HG02884 (cell line): ENCODE data around the gene RABGAP1L.

ENCODE experiments used
- ATAC-seq: cut with Tn5 transposase; IDR thresholded peaks from one replicate; pipeline ENCODE4 v1.9.1; 2021; ENCODE audit warnings: mild to moderate bottlenecking, moderate library complexity; ENCODE audit not compliant: unreplicated experiment

Gene RABGAP1L

GRCh38 chr1:174911606-174912005 lies 752.3 kb downstream of the RABGAP1L start:
- no peak for ATAC-seq

GRCh38 chr1:174912264-174912663 lies 752.9 kb downstream of the RABGAP1L start:
- ATAC-seq, result peak; percentile 44

- no peak for ATAC-seq
These were observed 754.0 kb downstream of the RABGAP1L start for GRCh38 chr1:174913225-174913903.

- no peak for ATAC-seq
These were observed 755.7 kb downstream of the RABGAP1L start for GRCh38 chr1:174914991-174915390.

GRCh38 chr1:174916846-174917245 lies 757.5 kb downstream of the RABGAP1L start:
- no peak for ATAC-seq

- no peak for ATAC-seq
These were observed 760.8 kb downstream of the RABGAP1L start for GRCh38 chr1:174920093-174920492.

GRCh38 chr1:174922121-174922520 lies 762.8 kb downstream of the RABGAP1L start:
- no peak for ATAC-seq

- ATAC-seq, result no peak
These were observed 764.5 kb downstream of the RABGAP1L start for GRCh38 chr1:174923820-174924219.

- ATAC-seq, result no peak
These were observed 769.2 kb downstream of the RABGAP1L start for GRCh38 chr1:174928541-174928940.

- ATAC-seq, result no peak
These were observed 771.9 kb downstream of the RABGAP1L start for GRCh38 chr1:174931214-174931613.

GRCh38 chr1:174932587-174932986 lies 773.3 kb downstream of the RABGAP1L start:
- no peak for ATAC-seq

- ATAC-seq, result no peak
These were observed 776.8 kb downstream of the RABGAP1L start for GRCh38 chr1:174935961-174936727.

GRCh38 chr1:174938281-174939007 lies 779.1 kb downstream of the RABGAP1L start:
- ATAC-seq, result no peak

- no peak for ATAC-seq
These were observed 780.6 kb downstream of the RABGAP1L start for GRCh38 chr1:174939775-174940545.

- ATAC-seq, result no peak
These were observed 781.4 kb downstream of the RABGAP1L start for GRCh38 chr1:174940646-174941175.

- no peak for ATAC-seq
These were observed 783.4 kb downstream of the RABGAP1L start for GRCh38 chr1:174942547-174943255.

- ATAC-seq, result no peak
These were observed 786.7 kb downstream of the RABGAP1L start for GRCh38 chr1:174946031-174946430.

GRCh38 chr1:174949061-174949460 lies 789.7 kb downstream of the RABGAP1L start:
- ATAC-seq, result no peak

GRCh38 chr1:174949645-174950044 lies 790.3 kb downstream of the RABGAP1L start:
- no peak for ATAC-seq
